HTR-8/SVneo (cell line): ENCODE measurements around the gene ERCC6L2.
A peak's percentile ranks its signal among the peaks of the same experiment; 100 is the strongest.

Experiments used
- DNase-seq: peaks from one replicate; pipeline ENCODE4 v3.0.0; 2011; ENCODE audit warnings: low spot score, mixed read lengths; ENCODE audit not compliant: insufficient read length
- FAIRE-seq: peaks from 2 replicates; lab custom pipeline; 2011; peaks lifted over from hg19 to GRCh38; lab: Jason Lieb, UNC

Gene ERCC6L2, protein sequence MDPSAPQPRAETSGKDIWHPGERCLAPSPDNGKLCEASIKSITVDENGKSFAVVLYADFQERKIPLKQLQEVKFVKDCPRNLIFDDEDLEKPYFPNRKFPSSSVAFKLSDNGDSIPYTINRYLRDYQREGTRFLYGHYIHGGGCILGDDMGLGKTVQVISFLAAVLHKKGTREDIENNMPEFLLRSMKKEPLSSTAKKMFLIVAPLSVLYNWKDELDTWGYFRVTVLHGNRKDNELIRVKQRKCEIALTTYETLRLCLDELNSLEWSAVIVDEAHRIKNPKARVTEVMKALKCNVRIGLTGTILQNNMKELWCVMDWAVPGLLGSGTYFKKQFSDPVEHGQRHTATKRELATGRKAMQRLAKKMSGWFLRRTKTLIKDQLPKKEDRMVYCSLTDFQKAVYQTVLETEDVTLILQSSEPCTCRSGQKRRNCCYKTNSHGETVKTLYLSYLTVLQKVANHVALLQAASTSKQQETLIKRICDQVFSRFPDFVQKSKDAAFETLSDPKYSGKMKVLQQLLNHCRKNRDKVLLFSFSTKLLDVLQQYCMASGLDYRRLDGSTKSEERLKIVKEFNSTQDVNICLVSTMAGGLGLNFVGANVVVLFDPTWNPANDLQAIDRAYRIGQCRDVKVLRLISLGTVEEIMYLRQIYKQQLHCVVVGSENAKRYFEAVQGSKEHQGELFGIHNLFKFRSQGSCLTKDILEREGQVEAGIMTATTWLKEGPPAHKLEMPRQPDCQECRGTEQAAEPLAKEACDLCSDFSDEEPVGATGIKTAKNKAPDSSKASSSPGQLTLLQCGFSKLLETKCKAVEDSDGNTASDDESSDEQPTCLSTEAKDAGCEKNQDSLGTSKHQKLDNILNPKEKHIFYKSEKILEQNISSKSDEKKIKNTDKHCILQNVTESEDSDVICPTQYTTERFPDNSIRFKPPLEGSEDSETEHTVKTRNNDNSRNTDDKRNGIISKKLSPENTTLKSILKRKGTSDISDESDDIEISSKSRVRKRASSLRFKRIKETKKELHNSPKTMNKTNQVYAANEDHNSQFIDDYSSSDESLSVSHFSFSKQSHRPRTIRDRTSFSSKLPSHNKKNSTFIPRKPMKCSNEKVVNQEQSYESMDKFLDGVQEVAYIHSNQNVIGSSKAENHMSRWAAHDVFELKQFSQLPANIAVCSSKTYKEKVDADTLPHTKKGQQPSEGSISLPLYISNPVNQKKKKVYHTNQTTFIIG (N-terminal part only)

DNA sequence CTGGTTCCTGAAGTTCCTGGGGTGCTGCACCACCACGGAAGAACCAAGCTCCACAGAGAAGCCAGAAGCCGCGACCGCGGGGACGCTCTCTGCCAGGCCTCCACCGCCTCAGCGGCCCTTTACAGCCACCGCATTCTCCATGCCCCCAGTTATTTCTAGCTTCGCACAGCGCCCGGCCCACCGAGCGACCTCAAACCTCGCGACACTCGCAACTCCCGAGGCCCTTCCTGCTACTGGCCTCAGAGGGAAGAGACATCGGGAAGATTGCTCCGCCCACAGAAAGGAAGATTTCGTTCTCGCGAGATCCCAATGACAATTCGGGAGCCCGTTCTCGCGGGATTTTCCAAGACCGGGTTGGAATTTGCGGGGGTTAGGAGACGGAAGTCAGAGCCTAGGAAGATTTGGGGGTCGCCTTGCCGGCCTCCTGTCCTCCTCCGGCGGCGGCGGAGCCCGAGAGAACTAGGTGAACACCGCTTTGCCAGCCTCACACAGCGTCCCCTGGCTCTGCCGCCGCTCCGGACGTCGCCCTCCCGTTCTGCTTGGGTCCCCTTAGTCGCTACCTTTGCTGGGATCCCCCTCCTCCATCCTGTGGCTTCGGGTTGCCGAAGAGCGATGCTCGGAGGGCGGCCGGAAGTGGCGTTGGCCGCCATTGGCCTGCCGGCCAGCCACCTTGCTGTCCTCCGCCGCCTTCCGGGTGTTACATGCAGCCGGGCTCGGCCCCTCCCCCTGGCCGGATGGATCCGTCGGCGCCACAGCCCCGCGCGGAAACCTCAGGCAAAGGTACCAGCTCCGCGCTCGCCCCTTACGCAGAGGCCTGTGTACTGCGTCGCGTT lies at the start of gene ERCC6L2:
TSS of gene ERCC6L2 (plus strand) at position 387 of the 833 bp plus-strand sequence. CDS start at position 735, 348 bp downstream.
- DNase-seq = peak; percentile 88
- FAIRE-seq = peak; percentile 71

DNA sequence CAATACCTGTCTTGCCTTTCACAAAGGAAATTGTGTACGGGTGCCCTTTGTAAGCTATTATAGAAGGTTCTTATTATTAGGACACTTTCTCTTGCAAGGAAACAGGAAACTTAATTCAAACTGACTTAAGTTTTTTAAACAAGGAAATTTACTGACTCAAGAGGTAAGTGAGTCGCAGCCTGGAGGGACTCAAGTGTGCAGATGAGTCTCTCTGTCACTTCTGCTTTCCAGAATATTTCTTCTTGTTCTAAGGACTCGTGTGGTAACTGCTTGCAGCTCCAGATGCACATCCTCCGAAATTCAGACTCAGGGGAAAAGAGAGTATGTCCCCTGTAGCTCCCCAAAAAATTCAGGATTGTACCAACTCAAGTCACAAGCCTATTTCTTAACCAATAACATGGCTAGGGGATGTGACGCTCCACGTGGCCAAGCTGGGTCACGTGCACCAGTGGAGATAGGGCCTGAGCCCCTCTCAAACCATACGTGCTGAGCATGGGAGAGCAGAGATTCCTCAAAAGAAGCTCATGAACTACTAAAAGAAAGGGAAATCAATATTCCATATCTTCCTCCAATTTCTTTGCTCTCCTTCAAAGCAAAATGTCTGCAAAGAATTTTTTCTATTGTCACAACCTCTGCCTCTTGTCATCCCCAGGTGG lies 49.2 kb upstream of the ERCC6L2 start:
- DNase-seq (no peak), FAIRE-seq (no peak)

DNA sequence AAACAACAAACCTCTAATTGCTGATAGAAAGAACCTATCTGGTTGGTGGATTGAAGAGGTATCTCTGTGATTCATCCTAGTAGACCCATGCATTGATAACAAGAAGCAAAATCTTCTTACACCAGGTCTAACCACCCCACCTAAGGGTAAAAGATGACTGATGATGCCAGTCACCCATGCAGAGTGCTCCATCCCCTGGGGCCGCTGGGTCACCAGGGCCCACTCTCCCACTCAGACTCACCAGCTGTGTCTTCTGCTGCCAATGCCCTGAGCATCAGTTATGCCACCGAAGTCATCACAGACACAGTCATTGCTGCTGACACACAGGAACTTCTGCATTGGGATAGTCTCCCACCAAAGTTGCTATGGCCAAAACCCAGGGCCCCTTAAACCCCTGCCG lies 44.7 kb upstream of the ERCC6L2 start:
- DNase-seq = no peak
- FAIRE-seq = no peak

DNA sequence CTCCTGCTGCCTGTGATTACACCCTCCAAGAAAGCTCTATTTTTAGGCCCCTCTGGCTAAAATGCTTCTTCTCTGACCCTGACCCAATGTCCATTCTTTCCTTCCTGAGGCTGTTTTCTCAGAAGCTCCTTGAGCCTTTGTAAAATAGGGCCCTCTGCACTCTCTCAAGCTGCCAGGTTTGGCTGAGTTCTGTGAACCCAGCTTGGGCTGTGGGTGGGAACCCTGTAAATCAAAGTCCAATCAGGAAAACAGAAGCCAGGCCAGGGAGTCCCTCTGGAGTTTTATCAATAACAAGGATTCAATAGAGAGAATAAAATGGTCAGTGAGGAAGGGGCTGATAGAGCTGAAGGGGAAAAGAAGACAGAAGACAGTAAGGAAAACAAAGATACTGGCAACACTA lies 43.7 kb upstream of the ERCC6L2 start:
- DNase-seq = no peak
- FAIRE-seq = no peak

DNA sequence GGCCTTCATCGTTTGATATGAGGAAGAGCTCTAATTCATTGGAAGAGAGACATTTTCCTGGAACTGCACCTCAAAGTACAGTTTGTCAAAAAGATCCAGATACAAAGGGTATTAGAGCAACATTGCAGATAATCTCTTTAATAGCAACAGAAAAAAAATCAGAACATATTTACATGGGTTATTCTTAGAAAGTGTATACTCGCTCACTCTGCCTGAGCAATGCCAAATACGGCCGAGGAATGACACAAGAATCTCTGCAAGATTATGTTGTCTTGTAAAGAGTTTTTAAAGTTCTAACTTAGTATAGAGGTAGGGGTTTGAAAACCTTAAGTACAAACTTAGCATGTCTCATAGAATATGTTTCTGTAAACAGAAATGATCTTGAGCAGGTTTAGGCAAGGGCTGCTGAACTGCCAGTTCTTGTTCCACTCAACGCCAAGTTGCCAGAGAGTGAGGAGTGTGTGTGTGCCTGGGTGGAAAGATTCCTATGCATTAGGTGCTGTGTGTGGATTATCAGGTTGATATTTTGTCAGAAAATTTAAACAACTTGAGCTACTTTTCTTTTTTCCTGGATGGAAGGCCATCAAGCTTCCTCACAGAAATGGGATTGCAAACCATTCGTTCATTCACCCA lies 41.8 kb upstream of the ERCC6L2 start:
- FAIRE-seq (no peak), DNase-seq (no peak)

DNA sequence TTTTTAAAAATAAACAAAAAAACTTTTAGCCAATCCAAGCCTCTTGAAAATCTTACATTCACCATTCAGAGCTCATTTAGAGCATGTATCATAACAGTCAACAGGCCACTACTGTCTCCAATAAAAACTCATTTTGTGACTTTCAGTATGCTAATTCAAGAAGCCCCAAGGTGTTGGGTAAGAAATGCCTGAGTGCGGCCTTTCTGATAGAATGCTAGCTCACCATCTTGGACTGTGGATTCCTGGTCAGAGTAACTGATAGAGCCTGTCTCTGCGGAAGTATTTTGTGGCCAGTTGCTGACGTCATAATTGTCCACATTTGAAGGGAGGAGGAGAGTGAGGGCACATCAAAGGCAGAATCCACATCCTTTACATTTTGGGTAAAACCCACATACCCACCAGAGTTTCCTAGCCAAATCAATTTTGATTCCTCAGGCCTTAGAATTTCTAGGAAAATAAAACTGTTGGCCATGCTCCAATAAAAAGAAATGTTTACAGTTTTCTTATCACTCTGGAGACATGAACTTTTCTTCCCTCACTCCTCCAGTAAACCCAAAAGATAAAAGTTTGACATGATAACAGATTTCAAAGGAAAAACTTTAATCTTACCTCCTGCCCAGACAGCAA lies 41.1 kb upstream of the ERCC6L2 start:
- no peak for DNase-seq
- no peak for FAIRE-seq

DNA sequence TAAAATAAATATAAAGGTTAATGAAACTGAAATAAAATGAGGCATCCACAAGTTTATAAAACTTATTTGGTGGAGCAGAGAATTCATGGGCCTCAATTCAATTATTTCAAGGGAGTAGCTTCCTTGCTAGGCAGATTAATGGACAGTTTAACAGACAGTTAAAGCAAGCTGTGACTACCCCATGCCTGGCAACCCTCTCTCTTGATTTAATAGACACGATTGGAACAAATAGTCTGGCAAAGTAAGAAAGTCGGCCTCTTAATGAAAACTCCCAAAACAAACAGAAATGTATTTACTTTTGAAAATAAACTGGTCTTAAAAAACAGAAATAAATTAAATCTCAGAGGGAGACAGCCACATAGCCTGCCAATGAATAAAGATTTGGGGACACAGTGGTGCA lies 40.1 kb upstream of the ERCC6L2 start:
- no peak for DNase-seq
- FAIRE-seq = no peak

DNA sequence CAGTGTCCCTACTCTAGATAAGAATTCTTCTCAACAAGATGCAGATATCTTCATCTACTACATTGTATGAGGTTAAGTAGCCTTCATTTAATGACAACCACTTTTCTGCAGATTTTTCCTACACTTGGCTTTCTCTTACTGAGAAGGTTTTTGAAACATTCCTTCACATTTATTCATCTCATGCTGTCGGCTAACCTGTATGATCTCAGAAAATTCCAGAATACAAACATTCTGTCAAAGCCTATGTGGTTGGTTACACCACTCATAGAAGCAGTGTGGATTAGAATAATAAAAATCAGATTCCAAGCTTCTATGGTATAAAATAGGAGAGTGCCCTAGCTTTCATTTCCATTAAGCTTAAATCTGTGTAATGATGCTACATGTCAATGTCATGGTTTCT lies 39.4 kb upstream of the ERCC6L2 start:
- DNase-seq (no peak), FAIRE-seq (no peak)

DNA sequence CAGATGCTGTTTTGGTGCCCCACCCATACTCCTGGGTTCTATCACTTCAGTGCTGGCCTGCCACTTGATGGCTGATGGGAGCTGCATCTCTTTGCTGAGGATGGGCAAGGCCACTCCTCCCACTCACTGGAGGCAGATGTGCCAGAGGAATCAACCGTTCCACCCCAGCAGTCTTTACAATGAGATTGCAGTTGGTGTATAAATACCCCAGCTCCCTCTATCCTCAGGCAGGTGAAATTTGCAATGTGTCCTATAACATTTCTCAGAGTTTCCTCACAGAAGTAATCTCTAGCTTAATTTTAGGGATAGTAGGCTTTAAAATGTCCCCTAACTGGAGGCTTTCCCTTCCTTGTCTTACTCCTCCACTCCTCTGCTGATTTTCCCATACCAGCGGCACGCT lies 36.5 kb upstream of the ERCC6L2 start:
- DNase-seq = no peak
- no peak for FAIRE-seq

DNA sequence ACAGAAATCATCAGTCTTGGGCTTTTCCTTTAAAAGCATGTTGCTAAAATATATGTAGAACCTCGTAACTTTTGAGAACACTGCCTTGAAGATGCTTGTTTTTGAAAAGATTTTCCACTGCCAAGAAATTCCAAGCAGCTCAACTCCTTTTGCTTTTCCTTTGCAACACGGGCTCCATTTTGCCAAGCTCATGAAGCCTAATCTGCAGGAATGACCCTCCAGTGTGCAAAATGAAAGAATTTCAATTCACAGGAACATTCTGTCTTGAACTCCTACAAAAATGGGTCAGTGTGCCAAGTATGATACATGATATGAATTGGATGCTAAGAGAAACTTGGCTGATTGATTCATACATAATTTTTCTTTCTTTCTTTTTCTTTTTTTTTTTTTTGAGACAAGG lies 35.4 kb upstream of the ERCC6L2 start:
- DNase-seq = no peak
- FAIRE-seq = no peak

DNA sequence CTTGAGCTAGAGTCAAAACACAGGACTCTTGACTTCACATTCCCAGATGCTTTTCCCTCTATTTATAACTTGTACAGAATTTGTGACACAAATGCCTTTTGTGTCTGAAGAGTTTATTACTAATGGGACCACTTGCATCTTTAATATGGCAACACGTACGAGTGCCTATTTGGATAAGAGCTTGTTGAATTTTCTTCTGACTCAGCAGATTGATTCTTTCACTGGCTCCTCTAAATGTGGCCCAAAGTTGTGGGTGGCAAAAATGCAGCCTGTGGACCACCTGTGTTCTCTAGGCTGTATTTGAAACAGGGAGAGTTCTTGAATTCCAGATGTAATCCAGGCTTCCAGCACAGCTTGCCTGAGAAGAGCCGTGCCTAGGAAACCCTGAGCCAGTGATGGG lies 34.1 kb upstream of the ERCC6L2 start:
- no peak for FAIRE-seq
- no peak for DNase-seq

DNA sequence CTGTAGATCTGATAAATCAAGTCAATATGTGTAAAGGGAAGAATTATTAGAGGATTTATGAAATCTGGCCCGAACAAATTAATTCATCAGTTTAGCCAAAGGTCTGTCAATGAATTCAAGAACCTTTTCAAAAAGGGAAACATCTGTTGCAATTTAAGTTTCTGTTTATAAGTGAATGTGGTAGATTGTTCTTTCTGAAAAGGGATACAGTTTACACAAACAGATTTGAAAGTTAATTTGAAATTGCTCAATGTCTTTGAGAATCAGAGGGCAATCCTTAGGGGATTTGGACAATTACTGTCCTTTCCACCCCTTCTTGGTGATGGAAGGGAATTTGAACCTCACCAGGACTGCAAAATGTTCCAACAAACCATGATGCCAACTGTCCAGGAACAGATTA lies 29.7 kb upstream of the ERCC6L2 start:
- no peak for FAIRE-seq
- DNase-seq = no peak

DNA sequence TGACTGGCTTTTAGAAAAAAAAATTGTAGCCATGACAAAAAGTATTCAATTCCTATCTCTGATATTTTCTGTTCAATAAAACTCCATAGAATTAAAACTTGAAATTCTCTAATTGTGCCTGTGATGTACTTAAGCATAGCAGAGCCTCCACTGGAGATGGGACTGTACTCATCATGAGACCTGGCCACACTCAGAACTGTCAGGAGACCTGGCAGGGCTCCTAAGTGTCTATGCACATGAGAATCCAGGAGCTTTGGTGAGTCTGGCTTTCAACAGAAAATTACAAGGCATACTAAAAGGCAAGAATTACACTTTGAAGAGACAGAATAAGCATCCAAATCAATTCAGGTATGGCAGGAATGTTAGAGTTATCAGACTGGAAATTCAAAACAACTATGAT lies 26.7 kb upstream of the ERCC6L2 start:
- FAIRE-seq (no peak), DNase-seq (no peak)

DNA sequence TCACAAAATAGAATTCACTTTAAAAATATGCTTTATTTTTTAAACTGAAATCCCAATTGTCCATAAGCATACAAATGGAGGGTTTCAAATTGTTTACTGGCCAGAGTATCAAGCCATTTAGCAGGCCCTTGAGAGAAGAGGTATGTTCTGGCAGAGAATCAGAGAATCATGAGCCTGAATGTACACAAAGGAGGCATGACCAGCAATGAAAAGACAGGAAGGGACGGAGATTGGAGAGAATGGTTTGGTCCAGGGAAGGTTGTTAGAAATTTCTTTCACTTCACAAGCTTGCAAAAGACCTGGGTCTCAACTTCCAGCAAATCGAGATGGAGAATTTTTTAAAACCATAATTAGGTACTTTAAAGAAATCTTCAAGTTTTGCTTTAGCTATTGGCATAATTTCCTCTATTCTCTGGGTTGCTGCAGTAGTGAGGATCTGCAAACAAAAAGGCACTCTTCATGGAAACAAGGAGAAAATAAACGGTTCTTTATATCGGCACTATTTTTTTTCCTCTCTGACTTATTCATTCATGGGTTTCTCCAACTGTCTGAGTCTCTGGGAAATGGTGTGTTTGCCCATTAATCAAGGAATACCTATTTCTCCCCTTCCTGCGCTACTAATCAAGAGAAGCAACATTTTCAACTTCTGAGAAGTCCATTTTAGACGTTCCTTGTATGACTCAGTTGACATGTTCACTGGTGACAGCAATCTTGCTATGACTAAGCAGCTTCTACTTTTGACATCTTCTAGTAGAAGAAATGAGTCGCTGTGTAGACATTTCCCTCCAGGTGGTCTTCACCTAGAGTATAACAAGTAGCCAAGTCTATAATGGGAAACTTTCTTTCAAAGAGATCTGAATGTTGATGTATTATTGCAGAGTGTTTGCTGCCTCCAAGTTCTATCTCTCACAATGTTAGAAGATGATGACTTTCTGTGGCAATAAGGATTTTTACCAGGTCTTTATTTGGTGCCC lies 23.1 kb upstream of the ERCC6L2 start:
- DNase-seq = no peak
- no peak for FAIRE-seq

DNA sequence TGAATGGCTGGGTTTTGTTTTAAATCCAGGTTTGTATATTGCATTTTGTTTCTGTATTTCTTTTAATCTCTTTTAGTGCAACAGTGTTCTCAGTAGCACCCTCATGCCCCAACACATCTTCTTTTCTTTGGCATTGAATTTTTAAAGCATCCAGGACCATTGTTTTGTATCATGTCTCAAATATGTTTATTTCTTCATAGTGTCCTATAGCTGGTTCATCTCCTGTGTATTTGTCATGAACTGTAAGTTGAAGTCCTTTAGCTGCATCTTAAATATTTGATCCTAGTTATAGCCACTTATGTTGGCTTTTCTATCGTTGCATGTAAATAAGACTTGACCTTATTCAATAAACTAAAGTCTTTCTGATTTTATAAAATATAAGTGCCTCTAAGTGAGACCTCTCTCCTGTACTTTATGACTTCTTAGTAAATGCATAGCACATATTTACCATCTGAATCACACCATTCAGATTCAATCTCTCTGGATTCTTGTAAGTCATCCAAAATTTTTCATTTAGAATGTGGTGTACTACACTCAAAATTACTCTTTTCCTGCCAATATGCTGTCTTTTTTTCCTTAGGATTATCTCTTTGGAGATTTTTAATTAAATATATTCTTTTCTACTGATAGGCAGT lies 21.0 kb upstream of the ERCC6L2 start:
- no peak for FAIRE-seq

DNA sequence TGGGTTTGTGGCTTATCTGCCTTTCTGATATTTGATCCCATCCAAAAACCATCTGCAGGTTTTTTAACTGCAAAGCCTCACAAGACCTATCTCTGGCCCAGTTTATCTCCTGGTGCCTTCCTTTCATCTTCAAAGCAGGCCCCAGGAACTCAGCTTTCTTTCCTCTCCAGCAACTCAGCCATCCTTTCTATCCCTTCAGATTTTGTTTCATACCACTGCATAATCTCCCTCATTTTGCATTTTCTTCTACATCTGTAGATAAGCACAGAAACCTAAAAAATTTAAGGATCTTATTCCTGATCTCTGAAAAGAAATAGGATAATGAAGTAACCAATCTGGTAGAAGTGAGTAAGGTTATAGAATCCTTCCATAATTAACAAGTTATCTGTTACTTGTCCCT lies 19.5 kb upstream of the ERCC6L2 start:
- no peak for DNase-seq
- no peak for FAIRE-seq

More for the DNA sequence above, 21.0 kb upstream of the ERCC6L2 start:
- DNase-seq = no peak

DNA sequence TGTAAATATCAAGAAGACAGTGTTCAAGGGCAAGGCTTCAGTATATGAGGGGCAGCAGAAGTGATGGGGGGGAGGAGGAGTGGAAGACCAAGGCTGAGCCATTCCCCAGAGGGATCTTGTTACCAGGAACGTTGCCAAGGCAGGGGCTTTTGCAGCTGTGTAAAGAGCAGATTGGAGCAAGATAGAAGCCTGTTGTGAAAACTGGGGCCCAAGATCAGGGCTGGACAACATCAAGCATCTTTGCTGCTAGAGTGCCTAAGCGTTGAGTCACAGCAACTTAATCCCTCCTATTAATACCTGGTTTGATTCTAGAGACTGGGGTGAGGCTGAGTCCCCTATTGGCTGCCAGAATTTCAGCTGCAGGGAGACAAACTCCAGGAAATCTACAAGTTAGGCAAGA lies 18.4 kb upstream of the ERCC6L2 start:
- peak; percentile 66 for DNase-seq

More for the DNA sequence above, 18.4 kb upstream of the ERCC6L2 start:
- peak; percentile 71 for FAIRE-seq
